Ishikawa (cell line): ENCODE measurements around the gene DOC2A.

Experiments used
- CEBPB ChIP-seq: IDR thresholded peaks from 2 replicates; pipeline ENCODE4 v1.6.1; 2012
- CREB1 ChIP-seq: IDR thresholded peaks from 2 replicates; pipeline ENCODE4 v1.6.1; 2012; ENCODE audit warnings: low read depth
- EGR1 ChIP-seq: IDR thresholded peaks from 2 replicates; pipeline ENCODE4 v1.6.1; 2012
- EP300 ChIP-seq: IDR thresholded peaks from 2 replicates; pipeline ENCODE4 v1.6.1; 2012; ENCODE audit warnings: borderline replicate concordance
- FOXM1 ChIP-seq: IDR thresholded peaks from 2 replicates; pipeline ENCODE4 v1.6.1; 2012; ENCODE audit warnings: low read depth, borderline replicate concordance
- NFIC ChIP-seq: IDR thresholded peaks from 2 replicates; pipeline ENCODE4 v1.6.1; 2012
- RAD21 ChIP-seq: IDR thresholded peaks from 2 replicates; pipeline ENCODE4 v1.6.1; 2012; ENCODE audit warnings: low read depth
- TAF1 ChIP-seq: IDR thresholded peaks from 2 replicates; pipeline ENCODE4 v1.6.1; 2012; ENCODE audit warnings: low read depth, mild to moderate bottlenecking
- TCF12 ChIP-seq: IDR thresholded peaks from 2 replicates; pipeline ENCODE4 v1.6.1; 2012; ENCODE audit warnings: low read depth
- TEAD4 ChIP-seq: IDR thresholded peaks from 2 replicates; pipeline ENCODE4 v1.6.1; 2012
- YY1 ChIP-seq: IDR thresholded peaks from 2 replicates; pipeline ENCODE4 v1.6.1; 2012; ENCODE audit warnings: low read depth
- ZBTB7A ChIP-seq: IDR thresholded peaks from 2 replicates; pipeline ENCODE4 v1.6.1; 2012; ENCODE audit warnings: low read depth
- TF ChIP-seq, protein P1 (sequence below): IDR thresholded peaks from 2 replicates; pipeline ENCODE4 v1.6.1; 2012; ENCODE audit warnings: low read depth, mild to moderate bottlenecking
- TF ChIP-seq, protein P2 (sequence below): IDR thresholded peaks from 2 replicates; pipeline ENCODE4 v1.6.1; 2012
- TF ChIP-seq, protein P3 (sequence below): IDR thresholded peaks from 2 replicates; pipeline ENCODE4 v1.6.1; 2012

Gene DOC2A

DNA sequence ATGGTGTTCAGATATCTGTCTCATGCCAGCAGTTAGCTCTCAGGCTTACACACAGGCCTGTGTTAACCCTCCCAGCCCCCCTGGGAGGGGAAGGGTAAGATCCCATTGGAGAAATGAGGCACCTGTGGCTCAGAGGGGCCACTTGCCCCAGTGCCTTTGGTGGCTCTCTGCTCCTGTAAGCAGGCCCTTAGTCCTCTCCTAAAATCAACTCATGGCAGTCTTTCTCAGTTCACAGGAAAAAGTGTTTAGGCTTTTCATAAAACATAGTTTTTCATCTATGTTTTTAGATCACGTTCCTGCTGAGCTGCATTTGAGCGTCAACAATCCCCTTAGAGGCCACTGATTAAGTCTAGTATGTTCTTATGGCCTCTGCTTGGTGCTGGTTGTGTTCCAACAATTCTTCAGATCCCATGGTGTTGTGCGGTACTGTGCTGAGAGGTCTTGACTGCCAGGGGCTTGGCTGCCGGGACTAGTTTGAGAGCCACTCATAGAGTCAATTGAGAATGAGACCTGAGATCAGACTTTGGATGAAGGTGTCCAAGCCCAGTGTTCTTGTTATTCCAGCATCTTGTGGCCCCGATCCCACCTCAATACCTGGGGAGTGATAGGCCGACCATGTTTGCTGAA, 26.6 kb downstream of the DOC2A start:
- no peak for TF ChIP-seq CREB1
- TF ChIP-seq, protein P1, sequence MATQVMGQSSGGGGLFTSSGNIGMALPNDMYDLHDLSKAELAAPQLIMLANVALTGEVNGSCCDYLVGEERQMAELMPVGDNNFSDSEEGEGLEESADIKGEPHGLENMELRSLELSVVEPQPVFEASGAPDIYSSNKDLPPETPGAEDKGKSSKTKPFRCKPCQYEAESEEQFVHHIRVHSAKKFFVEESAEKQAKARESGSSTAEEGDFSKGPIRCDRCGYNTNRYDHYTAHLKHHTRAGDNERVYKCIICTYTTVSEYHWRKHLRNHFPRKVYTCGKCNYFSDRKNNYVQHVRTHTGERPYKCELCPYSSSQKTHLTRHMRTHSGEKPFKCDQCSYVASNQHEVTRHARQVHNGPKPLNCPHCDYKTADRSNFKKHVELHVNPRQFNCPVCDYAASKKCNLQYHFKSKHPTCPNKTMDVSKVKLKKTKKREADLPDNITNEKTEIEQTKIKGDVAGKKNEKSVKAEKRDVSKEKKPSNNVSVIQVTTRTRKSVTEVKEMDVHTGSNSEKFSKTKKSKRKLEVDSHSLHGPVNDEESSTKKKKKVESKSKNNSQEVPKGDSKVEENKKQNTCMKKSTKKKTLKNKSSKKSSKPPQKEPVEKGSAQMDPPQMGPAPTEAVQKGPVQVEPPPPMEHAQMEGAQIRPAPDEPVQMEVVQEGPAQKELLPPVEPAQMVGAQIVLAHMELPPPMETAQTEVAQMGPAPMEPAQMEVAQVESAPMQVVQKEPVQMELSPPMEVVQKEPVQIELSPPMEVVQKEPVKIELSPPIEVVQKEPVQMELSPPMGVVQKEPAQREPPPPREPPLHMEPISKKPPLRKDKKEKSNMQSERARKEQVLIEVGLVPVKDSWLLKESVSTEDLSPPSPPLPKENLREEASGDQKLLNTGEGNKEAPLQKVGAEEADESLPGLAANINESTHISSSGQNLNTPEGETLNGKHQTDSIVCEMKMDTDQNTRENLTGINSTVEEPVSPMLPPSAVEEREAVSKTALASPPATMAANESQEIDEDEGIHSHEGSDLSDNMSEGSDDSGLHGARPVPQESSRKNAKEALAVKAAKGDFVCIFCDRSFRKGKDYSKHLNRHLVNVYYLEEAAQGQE, result no peak
- TF ChIP-seq RAD21, result no peak
- no peak for TF ChIP-seq CEBPB
- no peak for TF ChIP-seq ZBTB7A
- TF ChIP-seq, protein P2, sequence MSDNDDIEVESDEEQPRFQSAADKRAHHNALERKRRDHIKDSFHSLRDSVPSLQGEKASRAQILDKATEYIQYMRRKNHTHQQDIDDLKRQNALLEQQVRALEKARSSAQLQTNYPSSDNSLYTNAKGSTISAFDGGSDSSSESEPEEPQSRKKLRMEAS, result no peak

DNA sequence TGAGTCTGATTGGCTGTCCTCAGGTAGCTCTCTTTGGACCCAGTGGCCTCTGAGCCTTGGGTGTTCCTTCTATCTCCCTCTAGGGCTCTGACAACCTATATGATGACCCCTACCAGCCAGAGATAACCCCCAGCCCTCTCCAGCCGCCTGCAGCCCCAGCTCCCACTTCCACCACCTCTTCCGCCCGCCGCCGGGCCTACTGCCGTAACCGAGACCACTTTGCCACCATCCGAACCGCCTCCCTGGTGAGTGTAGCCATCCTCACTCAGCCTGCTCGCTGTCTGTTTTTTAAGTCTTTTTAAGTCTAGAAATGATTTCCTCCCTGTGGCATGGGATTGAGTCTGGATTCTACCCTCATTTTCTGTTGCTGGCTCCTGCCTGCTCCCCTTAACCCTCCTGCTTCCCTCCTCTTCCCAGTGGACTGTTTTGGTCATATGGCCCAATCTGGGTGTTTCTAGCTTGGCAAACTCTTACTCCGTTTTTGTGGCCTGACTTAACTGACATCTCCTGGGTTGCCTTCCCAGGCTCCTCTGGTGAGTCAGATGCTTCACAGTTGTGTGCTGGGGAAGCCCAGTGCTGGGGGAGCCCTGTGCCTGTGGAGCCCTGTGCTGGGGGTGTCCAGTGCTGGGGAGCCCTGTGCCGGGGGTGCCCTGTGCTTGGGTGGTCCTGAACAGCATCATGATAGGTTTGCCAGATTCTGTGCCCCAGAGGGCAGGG, 27.2 kb downstream of the DOC2A start:
- no peak for TF ChIP-seq TCF12
- TF ChIP-seq, protein P2, result no peak
- no peak for TF ChIP-seq CEBPB
- TF ChIP-seq RAD21, result no peak
- no peak for TF ChIP-seq ZBTB7A

DNA sequence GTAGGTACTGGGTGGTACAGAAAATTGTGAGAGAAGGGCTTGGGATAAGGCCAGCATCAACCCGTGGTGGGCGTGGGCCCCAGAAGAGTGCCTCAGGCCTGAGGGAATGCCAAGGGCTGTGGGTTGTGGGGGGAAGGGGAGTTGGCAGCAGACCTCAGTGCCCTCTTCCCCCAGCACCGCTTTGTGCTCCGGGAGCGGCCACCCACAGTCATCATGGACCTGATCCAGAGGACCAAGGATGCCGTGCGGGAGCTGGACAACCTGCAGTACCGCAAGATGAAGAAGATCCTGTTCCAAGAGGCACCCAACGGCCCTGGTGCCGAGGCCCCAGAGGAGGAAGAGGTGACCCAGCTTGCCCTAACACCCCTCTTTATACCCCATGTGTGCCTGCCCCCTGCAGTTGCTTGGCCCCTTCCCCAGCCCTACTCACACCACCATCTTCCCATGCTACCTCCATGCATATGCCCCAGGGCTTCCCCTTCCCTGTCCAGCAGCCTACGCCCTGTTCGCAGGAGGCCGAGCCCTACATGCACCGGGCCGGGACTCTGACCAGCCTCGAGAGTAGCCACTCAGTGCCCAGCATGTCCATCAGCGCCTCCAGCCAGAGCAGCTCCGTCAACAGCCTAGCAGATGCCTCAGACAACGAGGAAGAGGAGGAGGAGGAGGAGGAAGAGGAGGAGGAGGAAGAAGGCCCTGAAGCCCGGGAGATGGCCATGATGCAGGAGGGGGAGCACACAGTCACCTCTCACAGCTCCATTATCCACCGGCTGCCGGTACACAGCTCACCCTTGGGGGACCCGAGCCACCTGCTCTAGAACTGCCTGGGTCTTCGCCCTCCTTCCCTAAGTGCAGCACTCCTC, 28.0 kb downstream of the DOC2A start:
- TF ChIP-seq TEAD4, result no peak
- TF ChIP-seq CREB1, result no peak

DNA sequence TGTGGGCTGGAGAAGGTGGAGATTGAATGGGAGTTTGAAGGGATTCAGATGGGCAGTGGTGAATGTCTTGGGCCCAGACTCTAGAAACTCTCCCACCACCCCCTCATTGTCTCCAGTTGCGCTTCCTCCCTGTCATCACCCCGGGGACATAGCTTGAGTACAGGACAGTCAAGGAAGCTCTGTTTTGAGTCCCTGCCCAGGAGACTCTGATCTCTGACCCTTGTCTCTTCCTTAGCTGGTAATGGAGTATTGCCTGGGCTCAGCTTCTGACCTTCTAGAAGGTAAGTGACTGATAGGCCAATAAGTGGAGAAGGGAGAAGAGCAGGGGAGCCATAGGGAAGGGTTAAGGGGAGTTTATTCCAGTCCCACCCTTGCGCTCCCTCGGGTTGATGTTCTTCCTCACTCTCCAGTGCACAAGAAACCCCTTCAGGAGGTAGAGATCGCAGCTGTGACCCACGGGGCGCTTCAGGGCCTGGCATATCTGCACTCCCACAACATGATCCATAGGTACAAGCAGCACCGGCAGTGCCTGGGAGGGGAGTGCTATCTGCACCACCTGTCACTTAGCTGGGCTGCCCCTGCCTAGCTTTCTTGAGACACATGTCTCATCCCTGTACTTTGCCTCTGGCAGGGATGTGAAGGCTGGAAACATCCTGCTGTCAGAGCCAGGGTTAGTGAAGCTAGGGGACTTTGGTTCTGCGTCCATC, 32.1 kb downstream of the DOC2A start:
- TF ChIP-seq EP300, result no peak
- TF ChIP-seq TEAD4, result no peak

DNA sequence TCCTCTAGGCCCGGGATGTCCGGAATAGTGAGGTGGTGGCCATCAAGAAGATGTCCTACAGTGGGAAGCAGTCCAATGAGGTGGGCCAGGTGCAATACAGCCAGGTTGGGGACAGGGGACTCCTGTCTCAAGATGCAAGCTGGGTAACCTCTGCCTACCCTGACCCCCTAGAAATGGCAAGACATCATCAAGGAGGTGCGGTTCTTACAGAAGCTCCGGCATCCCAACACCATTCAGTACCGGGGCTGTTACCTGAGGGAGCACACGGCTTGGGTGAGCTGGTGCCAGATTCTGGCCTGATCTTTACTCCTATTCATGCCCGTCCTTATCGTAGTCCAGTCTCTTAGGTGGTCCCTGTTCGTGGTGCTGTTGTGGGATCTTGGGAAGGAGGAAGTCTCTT, 32.7 kb downstream of the DOC2A start:
- TF ChIP-seq RAD21 (no peak), TAF1 (no peak), EGR1 (no peak), ZBTB7A (no peak), CREB1 (no peak), YY1 (no peak), NFIC (no peak), TEAD4 (no peak)
- TF ChIP-seq, protein P2, result no peak
- TF ChIP-seq, protein P3, sequence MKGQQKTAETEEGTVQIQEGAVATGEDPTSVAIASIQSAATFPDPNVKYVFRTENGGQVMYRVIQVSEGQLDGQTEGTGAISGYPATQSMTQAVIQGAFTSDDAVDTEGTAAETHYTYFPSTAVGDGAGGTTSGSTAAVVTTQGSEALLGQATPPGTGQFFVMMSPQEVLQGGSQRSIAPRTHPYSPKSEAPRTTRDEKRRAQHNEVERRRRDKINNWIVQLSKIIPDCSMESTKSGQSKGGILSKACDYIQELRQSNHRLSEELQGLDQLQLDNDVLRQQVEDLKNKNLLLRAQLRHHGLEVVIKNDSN, result no peak
- TF ChIP-seq, protein P1, result no peak

DNA sequence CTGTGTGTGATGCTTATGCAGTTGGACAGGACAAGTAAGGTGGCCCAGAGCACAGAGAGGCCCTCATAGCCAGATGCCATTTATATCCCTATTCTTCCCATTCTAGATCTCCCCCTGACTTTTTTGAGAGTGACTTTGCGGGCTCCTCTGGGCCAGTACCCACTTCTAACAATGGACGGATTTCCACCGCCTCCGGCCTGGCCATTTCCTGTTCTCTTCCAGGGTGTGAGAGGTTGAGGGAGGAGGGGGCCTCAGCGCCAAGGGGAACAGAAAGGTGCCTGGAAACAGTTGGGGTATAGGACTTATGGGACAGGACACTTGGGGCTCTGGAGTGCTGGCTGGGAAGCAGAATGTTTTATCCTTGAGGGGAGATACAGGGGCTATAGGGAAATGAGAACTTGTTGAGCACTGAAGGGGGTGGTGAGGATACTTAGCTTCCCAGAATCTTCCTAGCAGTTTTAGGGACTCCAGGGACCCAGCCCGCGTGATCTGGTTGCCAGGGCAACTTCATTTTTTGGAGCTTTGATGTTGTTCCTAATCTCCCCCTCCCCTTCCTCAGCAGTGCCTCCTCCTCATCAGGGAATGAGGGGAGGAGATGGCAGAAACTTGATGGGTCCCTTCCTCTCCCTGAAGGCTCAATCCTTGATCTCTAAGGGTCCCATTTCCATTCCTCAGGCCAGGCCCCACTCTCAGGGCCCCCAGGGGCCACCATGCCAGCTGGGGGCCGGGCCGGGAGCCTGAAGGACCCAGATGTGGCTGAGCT, 33.6 kb downstream of the DOC2A start:
- TF ChIP-seq EP300 (no peak), ZBTB7A (no peak), CREB1 (no peak), FOXM1 (no peak), TAF1 (no peak), TCF12 (no peak), YY1 (no peak), TEAD4 (no peak), RAD21 (no peak), CEBPB (no peak), EGR1 (no peak), NFIC (no peak)
- TF ChIP-seq, protein P2, result no peak
- TF ChIP-seq, protein P3, result no peak
- TF ChIP-seq, protein P1, result no peak
